WERI-Rb-1 (cell line): ENCODE measurements around the gene TAPBP.
A peak's percentile ranks its signal among the peaks of the same experiment; 100 is the strongest.

ENCODE experiments used
- DNase-seq: peaks from one replicate; pipeline ENCODE4 v3.0.0-alpha.2; 2020
- H3K27ac ChIP-seq: fragments of 250-450 bp; sonication (Bioruptor Pico); 2 replicates; pipeline ENCODE4 v1.5.1; 2020; ENCODE audit warnings: mild to moderate bottlenecking, moderate library complexity
- H3K27me3 ChIP-seq: fragments of 250-450 bp; sonication (Bioruptor Pico); 2 replicates; pipeline ENCODE4 v1.5.1; 2021; ENCODE audit warnings: mild to moderate bottlenecking, low read depth, moderate library complexity; ENCODE audit not compliant: insufficient read depth, severe bottlenecking
- H3K36me3 ChIP-seq: fragments of 250-450 bp; sonication (Bioruptor Pico); 2 replicates; pipeline ENCODE4 v1.5.1; 2020; ENCODE audit warnings: mild to moderate bottlenecking, moderate library complexity
- H3K4me3 ChIP-seq: 2 replicates; pipeline ENCODE4 v1.5.1; 2011; ENCODE audit warnings: low read depth, mild to moderate bottlenecking, control low read depth, low read length
- H3K9me3 ChIP-seq: fragments of 250-450 bp; sonication (Bioruptor Pico); 2 replicates; pipeline ENCODE4 v1.5.1; 2021; ENCODE audit warnings: mild to moderate bottlenecking, moderate library complexity; ENCODE audit not compliant: severe bottlenecking
- CTCF ChIP-seq: IDR thresholded peaks from 2 replicates; pipeline ENCODE4 v1.5.1; 2011; ENCODE audit warnings: low read depth, mild to moderate bottlenecking, control low read depth, inconsistent platforms, low read length

The TAPBP gene

GRCh38 chr6:33312361-33313104, 1.3 kb downstream of the TAPBP start:
- no peak overlapping the region for H3K27ac ChIP-seq
- H3K36me3 ChIP-seq = peaks cover 7% of the 10 kb centered on the region; the same call in 1 of the 2 replicates
- TF ChIP-seq CTCF = peak; percentile 32; the same call in 1 of the 2 replicates
- H3K27me3 ChIP-seq = no peaks in the 10 kb centered on the region
- peak overlapping the region; percentile 56 for H3K4me3 ChIP-seq
- DNase-seq = peak; percentile 89
- H3K9me3 ChIP-seq = no peaks in the 10 kb centered on the region

- H3K9me3 ChIP-seq = no peaks in the 10 kb centered on the region
- H3K36me3 ChIP-seq = no peaks in the 10 kb centered on the region
- TF ChIP-seq CTCF = no peak
- H3K4me3 ChIP-seq = no peak overlapping the region
- DNase-seq = no peak
- no peak overlapping the region for H3K27ac ChIP-seq
- H3K27me3 ChIP-seq = no peaks in the 10 kb centered on the region
Measured at GRCh38 chr6:33306356-33306755, 7.5 kb downstream of the TAPBP start.

GRCh38 chr6:33305052-33305451, 8.8 kb downstream of the TAPBP start:
- H3K9me3 ChIP-seq = no peaks in the 10 kb centered on the region
- H3K36me3 ChIP-seq = no peaks in the 10 kb centered on the region
- no peaks in the 10 kb centered on the region for H3K27me3 ChIP-seq
- H3K27ac ChIP-seq = no peak overlapping the region
- H3K4me3 ChIP-seq = no peak overlapping the region
- TF ChIP-seq CTCF = no peak
- DNase-seq = no peak

- H3K9me3 ChIP-seq = no peaks in the 10 kb centered on the region
- H3K4me3 ChIP-seq = no peak overlapping the region
- no peak overlapping the region for H3K27ac ChIP-seq
- no peak for TF ChIP-seq CTCF
- DNase-seq = no peak
- H3K36me3 ChIP-seq = no peaks in the 10 kb centered on the region
- H3K27me3 ChIP-seq = no peaks in the 10 kb centered on the region
Measured at GRCh38 chr6:33304216-33304615, 9.7 kb downstream of the TAPBP start.

GRCh38 chr6:33301877-33302276, 12.0 kb downstream of the TAPBP start:
- H3K36me3 ChIP-seq = no peaks in the 10 kb centered on the region; the same call in 1 of the 2 replicates
- no peaks in the 10 kb centered on the region for H3K27me3 ChIP-seq
- H3K27ac ChIP-seq = no peak overlapping the region
- no peak overlapping the region for H3K4me3 ChIP-seq
- no peaks in the 10 kb centered on the region for H3K9me3 ChIP-seq
- no peak for DNase-seq
- TF ChIP-seq CTCF = no peak
